Uterus (tissue), 4 donors: Measurements from ENCODE around the gene ZFP36L2. TPM values are rescaled to one million over a fixed set of nuclear protein-coding genes. Genes with fewer than 3 reads are reported as not detected.

Source experiments
- DNase-seq, 2 donors: peaks; one replicate each; pipeline ENCODE4 v3.0.0-alpha.2; 2019 to 2020
- H3K27ac ChIP-seq, 2 donors: fragments of 200-600 bp; sonication (generic); 1 replicate in 1 of 2; 2 replicates in 1 of 2; pipeline ENCODE4 v1.5.1; 2016 to 2018
- H3K27me3 ChIP-seq, 2 donors: fragments of 200-600 bp; sonication (generic); one replicate each; pipeline ENCODE4 v1.5.1; 2018 to 2019; ENCODE audit warnings: control low read depth in 1 of 2
- H3K36me3 ChIP-seq, 2 donors: fragments of 200-600 bp; sonication (generic); one replicate each; pipeline ENCODE4 v1.5.1; 2019; ENCODE audit warnings: control low read depth in 1 of 2
- H3K4me1 ChIP-seq, 2 donors: fragments of 200-600 bp; sonication (generic); one replicate each; pipeline ENCODE4 v1.5.1; 2018 to 2019; ENCODE audit warnings: control low read depth in 1 of 2
- H3K4me3 ChIP-seq, 2 donors: fragments of 200-600 bp; sonication (generic); 1 replicate in 1 of 2; 2 replicates in 1 of 2; pipeline ENCODE4 v1.5.1; 2018 to 2019; ENCODE audit warnings: mild to moderate bottlenecking in 1 of 2
- H3K9me3 ChIP-seq, 2 donors: fragments of 200-600 bp; sonication (generic); one replicate each; pipeline ENCODE4 v1.5.1; 2019; ENCODE audit warnings: control low read depth in 1 of 2
- CTCF ChIP-seq, 4 experiments: fragments of 200-600 bp in 2 of 4; fragments of 450-650 bp in 2 of 4; sonication (generic) in 2 of 4; IDR thresholded peaks; one replicate each; pipeline ENCODE4 v1.5.1; 2016 to 2019; ENCODE audit warnings: antibody characterized with exemption in 4 of 4, mild to moderate bottlenecking in 2 of 4, moderate library complexity in 1 of 4
- POLR2A ChIP-seq, 2 donors: fragments of 450-650 bp; IDR thresholded peaks; one replicate each; pipeline ENCODE4 v1.6.1; 2016; ENCODE audit warnings: antibody characterized with exemption in 2 of 2, mild to moderate bottlenecking in 1 of 2, moderate library complexity in 1 of 2
- intact Hi-C: fragments of 100-400 bp; cut with DNase I; formaldehyde crosslinking; loops from one replicate; pipeline ENCODE4 v1.15.1; 2023; ENCODE audit warnings: low total_unique reads
- total RNA-seq, 4 donors: library from RNA; depleted of rRNA in 3 of 4; stranded (reverse); fragments of >200 nt in 3 of 4; gene quantifications; one replicate each; pipeline versions ENCODE4 v1.1.0 to v1.2.4, GENCODE V29; 2014 to 2023
- donor health status: DM: yes; HTN: yes; CAD: no.

The ZFP36L2 gene
- total RNA-seq, 4 donors from 2014 or later, result 18.2 to 209 (median 67.2) TPM

- intact Hi-C loops, result loop anchor here (5.0 to 10.0 kb wide), 5 partner anchors 202 to 397 kb away; no protein-coding TSS in a partner anchor
- no peak for DNase-seq
- H3K27ac ChIP-seq, result peak overlapping the region; percentile 98 to 99
- no peaks in the 10 kb centered on the region for H3K9me3 ChIP-seq
- no peaks in the 10 kb centered on the region for H3K36me3 ChIP-seq
- H3K27me3 ChIP-seq, result no peaks in the 10 kb centered on the region
- H3K4me3 ChIP-seq, result peak overlapping the region; percentile 90 to 94
- H3K4me1 ChIP-seq, result peaks cover 0 to 7% of the 10 kb centered on the region in 2 donors
- no peak for TF ChIP-seq CTCF (IDR thresholded peaks at IDR 0.05)
These were observed 1.8 kb downstream of the ZFP36L2 start for GRCh38 chr2:43224571-43225092.

GRCh38 chr2:43224131-43224570 is 2.3 kb downstream of the ZFP36L2 start:
- Histone ChIP-seq H3K27me3 (no peaks in the 10 kb centered on the region), H3K27ac (peak overlapping the region; percentile 98 to 99), H3K4me3 (peak overlapping the region; percentile 90 to 94), H3K36me3 (no peaks in the 10 kb centered on the region), H3K9me3 (no peaks in the 10 kb centered on the region), H3K4me1 (peaks cover 0 to 9% of the 10 kb centered on the region in 2 donors)
- intact Hi-C loops, result loop anchor here (5.0 to 10.0 kb wide), 3 partner anchors 202 to 261 kb away; no protein-coding TSS in a partner anchor
- TF ChIP-seq POLR2A (IDR thresholded peaks at IDR 0.05) (peak in 1 of 2 donors; percentile 17), CTCF (IDR thresholded peaks at IDR 0.05) (peak in 3 of 4 experiments; percentile 13 to 38 (median 35))
- DNase-seq, result peak; percentile 74 to 77

- TF ChIP-seq POLR2A (IDR thresholded peaks at IDR 0.05) (no peak), CTCF (IDR thresholded peaks at IDR 0.05) (no peak)
- H3K4me3 ChIP-seq, result peak overlapping the region; percentile 90 to 94
- no peaks in the 10 kb centered on the region for H3K9me3 ChIP-seq
- H3K27ac ChIP-seq, result peak overlapping the region; percentile 98 to 99
- no peak for DNase-seq
- peaks cover 0 to 10% of the 10 kb centered on the region in 2 donors for H3K4me1 ChIP-seq
- H3K36me3 ChIP-seq, result no peaks in the 10 kb centered on the region
- H3K27me3 ChIP-seq, result no peaks in the 10 kb centered on the region
- intact Hi-C loops, result loop anchor here (5.0 to 10.0 kb wide), 3 partner anchors 201 to 261 kb away; no protein-coding TSS in a partner anchor
These were observed 2.8 kb downstream of the ZFP36L2 start for GRCh38 chr2:43223521-43224001.

- no peaks in the 10 kb centered on the region for H3K9me3 ChIP-seq
- H3K27ac ChIP-seq, result peak overlapping the region; percentile 98 to 99
- intact Hi-C loops, result loop anchor here (5.0 to 10.0 kb wide), 3 partner anchors 200 to 262 kb away; no protein-coding TSS in a partner anchor
- H3K36me3 ChIP-seq, result no peaks in the 10 kb centered on the region
- TF ChIP-seq POLR2A (IDR thresholded peaks at IDR 0.05) (no peak), CTCF (IDR thresholded peaks at IDR 0.05) (no peak)
- peaks cover 4 to 19% of the 10 kb centered on the region in 2 donors for H3K4me1 ChIP-seq
- H3K4me3 ChIP-seq, result peak overlapping the region; percentile 90 to 94
- no peak for DNase-seq
- H3K27me3 ChIP-seq, result no peaks in the 10 kb centered on the region
These were observed 3.7 kb downstream of the ZFP36L2 start for GRCh38 chr2:43222475-43223309.
